K562 (cell line): ENCODE data around the gene TIMP4. TPM values are rescaled to one million over a fixed set of nuclear protein-coding genes. Genes with fewer than 3 reads are reported as not detected.

Experiments used
- ATAC-seq: fragments of 200-7000 bp; cut with Tn5 transposase; 3 replicates; pipeline ENCODE4 v1.9.1; 2020; ENCODE audit warnings: moderate library complexity
- BruUV-seq: library from RNA; stranded (reverse); fragments of 400-500 nt; replicated peaks from 2 replicates; lab custom pipeline; 2021; lab: Mats Ljungman, UMichigan
- CTCF ChIA-PET: fragments of 300-600 bp; formaldehyde crosslinking; extraction: SDS; loops from one replicate; lab custom pipeline; 2021; ENCODE audit warnings: low intra/inter-chr PET ratio; lab: Yijun Ruan, JAX
- POLR2A ChIA-PET: fragments of 300-600, 350-650 bp; sonication (Branson Sonifier 250); formaldehyde crosslinking; extraction: SDS; loops from one replicate; lab custom pipeline; 2021; ENCODE audit warnings: antibody characterized with exemption, inconsistent platforms; lab: Yijun Ruan, JAX
- DNase-seq, 4 experiments: peaks; one replicate each; pipeline versions ENCODE4 v3.0.0 to v3.0.0-alpha.2; 2011 to 2018; ENCODE audit warnings: low spot score in 3 of 4, mixed read lengths in 3 of 4; ENCODE audit errors: extremely low read depth in 1 of 4
- FAIRE-seq: peaks from 2 replicates; lab custom pipeline; 2011; peaks lifted over from hg19 to GRCh38; lab: Jason Lieb, UNC
- H2AFZ ChIP-seq: 2 replicates; pipeline ENCODE4 v1.6.0; 2011; ENCODE audit warnings: low read depth, low read length, control low read depth, inconsistent platforms
- H3K27ac ChIP-seq: fragments of 200-600 bp; 3 replicates; pipeline ENCODE4 v1.8.0; 2011; ENCODE audit warnings: low read depth, mild to moderate bottlenecking, control low read depth, inconsistent platforms, low read length, moderate library complexity, mixed read lengths; ENCODE audit errors: extremely low read depth
- H3K27me3 ChIP-seq, 2 experiments: fragments of 300-600 bp in 1 of 2; 2 replicates in 1 of 2; 3 replicates in 1 of 2; pipeline versions ENCODE4 v1.6.0 to v1.8.0; 2011; ENCODE audit warnings: inconsistent platforms in 2 of 2, low read length in 2 of 2, mild to moderate bottlenecking in 1 of 2, mixed read lengths in 1 of 2, moderate library complexity in 1 of 2; ENCODE audit not compliant: control insufficient read depth in 2 of 2, insufficient read depth in 2 of 2
- H3K36me3 ChIP-seq: fragments of 300-600 bp; 3 replicates; pipeline ENCODE4 v1.8.0; 2011; ENCODE audit warnings: mild to moderate bottlenecking, low read length, inconsistent platforms; ENCODE audit not compliant: control insufficient read depth, insufficient read depth
- H3K4me1 ChIP-seq, 2 experiments: fragments of 200-600 bp in 1 of 2; replicated peaks in 1 of 2; 2 replicates in 1 of 2; 3 replicates in 1 of 2; pipeline versions ENCODE4 v1.5.1 to v1.8.0; 2011; ENCODE audit warnings: inconsistent platforms in 2 of 2, low read length in 2 of 2, mild to moderate bottlenecking in 1 of 2, mixed read lengths in 1 of 2, moderate library complexity in 1 of 2; ENCODE audit not compliant: control insufficient read depth in 2 of 2, insufficient read depth in 2 of 2
- H3K4me2 ChIP-seq: 2 replicates; pipeline ENCODE4 v1.6.1; 2011; ENCODE audit warnings: low read length, control low read depth, inconsistent platforms, mixed read lengths; ENCODE audit not compliant: insufficient read depth
- H3K4me3 ChIP-seq: fragments of 200-600 bp; sonication (generic), shearing (Covaris generic); 2 replicates; pipeline ENCODE4 v1.5.1; 2016; ENCODE audit warnings: control low read depth, inconsistent platforms
- H3K79me2 ChIP-seq: fragments of 200-600 bp; 3 replicates; pipeline ENCODE4 v1.8.0; 2011; ENCODE audit warnings: low read length, inconsistent platforms; ENCODE audit not compliant: control insufficient read depth, insufficient read depth
- H3K9ac ChIP-seq, 2 experiments: 2 replicates each; pipeline versions ENCODE4 v1.6.0 to v1.6.1; 2011; ENCODE audit warnings: low read depth in 2 of 2, low read length in 2 of 2, control low read depth in 1 of 2, inconsistent platforms in 1 of 2, mild to moderate bottlenecking in 1 of 2, mixed read lengths in 1 of 2; ENCODE audit not compliant: insufficient read depth in 1 of 2
- H3K9me1 ChIP-seq: one replicate; pipeline ENCODE4 v1.6.0; 2011; ENCODE audit warnings: inconsistent platforms, mild to moderate bottlenecking, low read length, moderate library complexity; ENCODE audit not compliant: control insufficient read depth, insufficient read depth
- H3K9me3 ChIP-seq: replicated peaks from 2 replicates; pipeline ENCODE4 v1.5.1; 2011; ENCODE audit warnings: low read depth, low read length, inconsistent platforms; ENCODE audit not compliant: control insufficient read depth, insufficient read depth
- H4K20me1 ChIP-seq: replicated peaks from 2 replicates; pipeline ENCODE4 v1.6.1; 2011; ENCODE audit warnings: low read length, inconsistent platforms, mixed read lengths; ENCODE audit not compliant: control insufficient read depth, insufficient read depth
- CBFA2T2 ChIP-seq: fragments of 450-650 bp; conservative IDR thresholded peaks from 2 replicates; pipeline ENCODE4 v1.6.1; 2017; ENCODE audit warnings: mild to moderate bottlenecking
- MEF2D ChIP-seq: conservative IDR thresholded peaks from 2 replicates; pipeline ENCODE4 v1.6.1; 2016; ENCODE audit warnings: low read depth, missing genetic modification characterization, missing compliant biosample characterization
- MXD1 ChIP-seq: fragments of 250-450 bp; sonication (Bioruptor Pico); IDR thresholded peaks from 2 replicates; pipeline ENCODE4 v1.8.0; 2021; ENCODE audit warnings: borderline replicate concordance, mild to moderate bottlenecking, moderate library complexity; ENCODE audit not compliant: poor library complexity, severe bottlenecking
- NBN ChIP-seq: fragments of 450-650 bp; IDR thresholded peaks from 2 replicates; pipeline ENCODE4 v1.6.1; 2016; ENCODE audit warnings: low read depth, mild to moderate bottlenecking
- NEUROD1 ChIP-seq: fragments of 150-350 bp; IDR thresholded peaks from 2 replicates; pipeline ENCODE4 v1.6.1; 2014; ENCODE audit warnings: borderline replicate concordance, low read length, low read depth; ENCODE audit not compliant: partially characterized antibody
- PHF21A ChIP-seq: fragments of 450-650 bp; IDR thresholded peaks from 2 replicates; pipeline ENCODE4 v1.6.1; 2017; ENCODE audit warnings: low read depth, borderline replicate concordance
- RBM34 ChIP-seq: fragments of 200-400 bp; formaldehyde crosslinking; IDR thresholded peaks from 2 replicates; pipeline ENCODE4 v1.6.1; 2018; ENCODE audit warnings: low read length, borderline replicate concordance; ENCODE audit not compliant: insufficient read depth
- U2AF1 ChIP-seq: fragments of 200-400 bp; formaldehyde crosslinking; optimal IDR thresholded peaks from 2 replicates; pipeline ENCODE3; 2017; ENCODE audit warnings: mild to moderate bottlenecking, low read depth, low read length, moderate library complexity
- ZBTB12 ChIP-seq: fragments of 250-450 bp; sonication (Bioruptor Pico); IDR thresholded peaks from 2 replicates; pipeline ENCODE4 v1.4.0; 2020
- ZNF717 ChIP-seq: fragments of 250-450 bp; sonication (Bioruptor Pico); IDR thresholded peaks from 2 replicates; pipeline ENCODE4 v1.5.0; 2021
- in situ Hi-C: fragments of 300-500 bp; cut with MboI; formaldehyde crosslinking; loops from 4 replicates; pipeline ENCODE4 v1.15.0; 2018; ENCODE audit warnings: inconsistent platforms, mixed read lengths
- intact Hi-C: fragments of 100-400 bp; cut with micrococcal nuclease; formaldehyde crosslinking; loops from 2 replicates; pipeline ENCODE4 v1.14.2; 2022
- polyA plus RNA-seq, 8 experiments: library from polyadenylated mRNA; depleted of rRNA in 4 of 8; stranded (reverse) in 5 of 8; unstranded in 3 of 8; fragments of >200 nt; fragmentation: Nextera tagmentation in 2 of 8; fragmentation: Illumina TruSeq in 1 of 8; extraction: Ambion mirVana in 2 of 8; extraction: Trizol in 1 of 8; gene quantifications; 2 replicates each; pipeline versions ENCODE4 v1.2.1 to v1.2.3, GENCODE V29; 2011 to 2014; ENCODE audit warnings: inconsistent platforms in 1 of 8, missing spikeins in 1 of 8
- total RNA-seq, 7 experiments: library from RNA; depleted of rRNA in 6 of 7; stranded (reverse); fragments of >200 nt in 6 of 7; fragmentation: Illumina TruSeq in 2 of 7; extraction: Trizol in 2 of 7; gene quantifications; 2 replicates each; pipeline versions ENCODE4 v1.2.1 to v1.2.3, GENCODE V29; 2011 to 2021; ENCODE audit warnings: low replicate concordance in 1 of 7
- TF ChIP-seq, protein P1 (sequence below), 2 experiments: fragments of 450-650 bp; formaldehyde crosslinking in 1 of 2; IDR thresholded peaks; 2 replicates each; pipeline versions ENCODE4 v1.4.0 to v1.6.1; 2014 to 2020; ENCODE audit warnings: mild to moderate bottlenecking in 2 of 2, borderline replicate concordance in 1 of 2, low read depth in 1 of 2
- TF ChIP-seq, protein P2 (sequence below): IDR thresholded peaks from 3 replicates; pipeline ENCODE4 v1.6.1; 2011; ENCODE audit warnings: borderline replicate concordance, mild to moderate bottlenecking; ENCODE audit not compliant: insufficient read length, insufficient read depth

Gene TIMP4
- total and polyA plus RNA-seq, 9 of the 15 experiments (the other 6 are each of a cell fraction or from before 2014, with no cell fraction given), result 0.03 to 0.07 TPM; not detected in 7

- Histone ChIP-seq H3K4me2 (no peak overlapping the region), H3K36me3 (no peaks in the 10 kb centered on the region), H3K9ac (no peak overlapping the region), H3K9me3 (no peaks in the 10 kb centered on the region), H3K9me1 (no peaks in the 10 kb centered on the region), H2AFZ (no peak overlapping the region), H3K79me2 (no peaks in the 10 kb centered on the region), H3K4me3 (no peak overlapping the region), H3K27ac (no peak overlapping the region), H4K20me1 (no peaks in the 10 kb centered on the region), H3K27me3 (peaks cover 2 to 7% of the 10 kb centered on the region in 2 experiments; a peak in 2 of 5 replicates), H3K4me1 (peaks cover 0 to 32% of the 10 kb centered on the region in 2 experiments; a peak in 3 of 5 replicates)
- POLR2A ChIA-PET, result no interaction called here
- ATAC-seq (no peak), FAIRE-seq (no peak), DNase-seq (no peak)
- intact Hi-C loops, result no loop called here
- CTCF ChIA-PET, result no interaction called here
- in situ Hi-C loops, result no loop called here
- BruUV-seq, result no TSS peak
- TF ChIP-seq MXD1 (CRISPR knock-in tag), result no peak
- no peak for TF ChIP-seq ZBTB12 (CRISPR knock-in tag)
- TF ChIP-seq, protein P1, sequence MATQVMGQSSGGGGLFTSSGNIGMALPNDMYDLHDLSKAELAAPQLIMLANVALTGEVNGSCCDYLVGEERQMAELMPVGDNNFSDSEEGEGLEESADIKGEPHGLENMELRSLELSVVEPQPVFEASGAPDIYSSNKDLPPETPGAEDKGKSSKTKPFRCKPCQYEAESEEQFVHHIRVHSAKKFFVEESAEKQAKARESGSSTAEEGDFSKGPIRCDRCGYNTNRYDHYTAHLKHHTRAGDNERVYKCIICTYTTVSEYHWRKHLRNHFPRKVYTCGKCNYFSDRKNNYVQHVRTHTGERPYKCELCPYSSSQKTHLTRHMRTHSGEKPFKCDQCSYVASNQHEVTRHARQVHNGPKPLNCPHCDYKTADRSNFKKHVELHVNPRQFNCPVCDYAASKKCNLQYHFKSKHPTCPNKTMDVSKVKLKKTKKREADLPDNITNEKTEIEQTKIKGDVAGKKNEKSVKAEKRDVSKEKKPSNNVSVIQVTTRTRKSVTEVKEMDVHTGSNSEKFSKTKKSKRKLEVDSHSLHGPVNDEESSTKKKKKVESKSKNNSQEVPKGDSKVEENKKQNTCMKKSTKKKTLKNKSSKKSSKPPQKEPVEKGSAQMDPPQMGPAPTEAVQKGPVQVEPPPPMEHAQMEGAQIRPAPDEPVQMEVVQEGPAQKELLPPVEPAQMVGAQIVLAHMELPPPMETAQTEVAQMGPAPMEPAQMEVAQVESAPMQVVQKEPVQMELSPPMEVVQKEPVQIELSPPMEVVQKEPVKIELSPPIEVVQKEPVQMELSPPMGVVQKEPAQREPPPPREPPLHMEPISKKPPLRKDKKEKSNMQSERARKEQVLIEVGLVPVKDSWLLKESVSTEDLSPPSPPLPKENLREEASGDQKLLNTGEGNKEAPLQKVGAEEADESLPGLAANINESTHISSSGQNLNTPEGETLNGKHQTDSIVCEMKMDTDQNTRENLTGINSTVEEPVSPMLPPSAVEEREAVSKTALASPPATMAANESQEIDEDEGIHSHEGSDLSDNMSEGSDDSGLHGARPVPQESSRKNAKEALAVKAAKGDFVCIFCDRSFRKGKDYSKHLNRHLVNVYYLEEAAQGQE (IDR thresholded peaks at IDR 0.05; ENCODE audit: borderline replicate concordance), result no peak
- TF ChIP-seq, protein P1 (CRISPR knock-in tag; IDR thresholded peaks at IDR 0.05; ENCODE audit: low read depth), result no peak
- no peak for TF ChIP-seq PHF21A
- no peak for TF ChIP-seq RBM34
- no peak for TF ChIP-seq ZNF717 (CRISPR knock-in tag)
- no peak for TF ChIP-seq CBFA2T2
- TF ChIP-seq, protein P2, sequence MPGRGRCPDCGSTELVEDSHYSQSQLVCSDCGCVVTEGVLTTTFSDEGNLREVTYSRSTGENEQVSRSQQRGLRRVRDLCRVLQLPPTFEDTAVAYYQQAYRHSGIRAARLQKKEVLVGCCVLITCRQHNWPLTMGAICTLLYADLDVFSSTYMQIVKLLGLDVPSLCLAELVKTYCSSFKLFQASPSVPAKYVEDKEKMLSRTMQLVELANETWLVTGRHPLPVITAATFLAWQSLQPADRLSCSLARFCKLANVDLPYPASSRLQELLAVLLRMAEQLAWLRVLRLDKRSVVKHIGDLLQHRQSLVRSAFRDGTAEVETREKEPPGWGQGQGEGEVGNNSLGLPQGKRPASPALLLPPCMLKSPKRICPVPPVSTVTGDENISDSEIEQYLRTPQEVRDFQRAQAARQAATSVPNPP, result no peak
- no peak for TF ChIP-seq U2AF1
- TF ChIP-seq NBN, result no peak
- no peak for TF ChIP-seq NEUROD1
- TF ChIP-seq MEF2D (tag), result no peak
These were observed 38.8 kb upstream of the TIMP4 start for GRCh38 chr3:12197475-12197874.
